ENCODE results near the gene GALNT12. TPM values are rescaled to one million over a fixed set of nuclear protein-coding genes. Genes with fewer than 3 reads are reported as not detected.

Gene GALNT12
- total and polyA plus RNA-seq, 2 experiments from 2014 or later: 14.6 to 23.6 TPM

GRCh38 chr9:98866435-98867102 lies 59.1 kb downstream of the GALNT12 start (continued):
- TF ChIP-seq, protein P1, sequence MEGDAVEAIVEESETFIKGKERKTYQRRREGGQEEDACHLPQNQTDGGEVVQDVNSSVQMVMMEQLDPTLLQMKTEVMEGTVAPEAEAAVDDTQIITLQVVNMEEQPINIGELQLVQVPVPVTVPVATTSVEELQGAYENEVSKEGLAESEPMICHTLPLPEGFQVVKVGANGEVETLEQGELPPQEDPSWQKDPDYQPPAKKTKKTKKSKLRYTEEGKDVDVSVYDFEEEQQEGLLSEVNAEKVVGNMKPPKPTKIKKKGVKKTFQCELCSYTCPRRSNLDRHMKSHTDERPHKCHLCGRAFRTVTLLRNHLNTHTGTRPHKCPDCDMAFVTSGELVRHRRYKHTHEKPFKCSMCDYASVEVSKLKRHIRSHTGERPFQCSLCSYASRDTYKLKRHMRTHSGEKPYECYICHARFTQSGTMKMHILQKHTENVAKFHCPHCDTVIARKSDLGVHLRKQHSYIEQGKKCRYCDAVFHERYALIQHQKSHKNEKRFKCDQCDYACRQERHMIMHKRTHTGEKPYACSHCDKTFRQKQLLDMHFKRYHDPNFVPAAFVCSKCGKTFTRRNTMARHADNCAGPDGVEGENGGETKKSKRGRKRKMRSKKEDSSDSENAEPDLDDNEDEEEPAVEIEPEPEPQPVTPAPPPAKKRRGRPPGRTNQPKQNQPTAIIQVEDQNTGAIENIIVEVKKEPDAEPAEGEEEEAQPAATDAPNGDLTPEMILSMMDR (conservative IDR thresholded peaks at IDR 0.05; ENCODE audit: low read depth in 2 of 2): no peak
- TF ChIP-seq STAT1 (IDR thresholded peaks at IDR 0.05; ENCODE audit: unreplicated experiment): no peak
- TF ChIP-seq, protein P2, sequence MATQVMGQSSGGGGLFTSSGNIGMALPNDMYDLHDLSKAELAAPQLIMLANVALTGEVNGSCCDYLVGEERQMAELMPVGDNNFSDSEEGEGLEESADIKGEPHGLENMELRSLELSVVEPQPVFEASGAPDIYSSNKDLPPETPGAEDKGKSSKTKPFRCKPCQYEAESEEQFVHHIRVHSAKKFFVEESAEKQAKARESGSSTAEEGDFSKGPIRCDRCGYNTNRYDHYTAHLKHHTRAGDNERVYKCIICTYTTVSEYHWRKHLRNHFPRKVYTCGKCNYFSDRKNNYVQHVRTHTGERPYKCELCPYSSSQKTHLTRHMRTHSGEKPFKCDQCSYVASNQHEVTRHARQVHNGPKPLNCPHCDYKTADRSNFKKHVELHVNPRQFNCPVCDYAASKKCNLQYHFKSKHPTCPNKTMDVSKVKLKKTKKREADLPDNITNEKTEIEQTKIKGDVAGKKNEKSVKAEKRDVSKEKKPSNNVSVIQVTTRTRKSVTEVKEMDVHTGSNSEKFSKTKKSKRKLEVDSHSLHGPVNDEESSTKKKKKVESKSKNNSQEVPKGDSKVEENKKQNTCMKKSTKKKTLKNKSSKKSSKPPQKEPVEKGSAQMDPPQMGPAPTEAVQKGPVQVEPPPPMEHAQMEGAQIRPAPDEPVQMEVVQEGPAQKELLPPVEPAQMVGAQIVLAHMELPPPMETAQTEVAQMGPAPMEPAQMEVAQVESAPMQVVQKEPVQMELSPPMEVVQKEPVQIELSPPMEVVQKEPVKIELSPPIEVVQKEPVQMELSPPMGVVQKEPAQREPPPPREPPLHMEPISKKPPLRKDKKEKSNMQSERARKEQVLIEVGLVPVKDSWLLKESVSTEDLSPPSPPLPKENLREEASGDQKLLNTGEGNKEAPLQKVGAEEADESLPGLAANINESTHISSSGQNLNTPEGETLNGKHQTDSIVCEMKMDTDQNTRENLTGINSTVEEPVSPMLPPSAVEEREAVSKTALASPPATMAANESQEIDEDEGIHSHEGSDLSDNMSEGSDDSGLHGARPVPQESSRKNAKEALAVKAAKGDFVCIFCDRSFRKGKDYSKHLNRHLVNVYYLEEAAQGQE (IDR thresholded peaks at IDR 0.05; ENCODE audit: unreplicated experiment): no peak
- no peak for TF ChIP-seq EZH2 (IDR thresholded peaks at IDR 0.05; ENCODE audit: low read depth, unreplicated experiment)

DNA sequence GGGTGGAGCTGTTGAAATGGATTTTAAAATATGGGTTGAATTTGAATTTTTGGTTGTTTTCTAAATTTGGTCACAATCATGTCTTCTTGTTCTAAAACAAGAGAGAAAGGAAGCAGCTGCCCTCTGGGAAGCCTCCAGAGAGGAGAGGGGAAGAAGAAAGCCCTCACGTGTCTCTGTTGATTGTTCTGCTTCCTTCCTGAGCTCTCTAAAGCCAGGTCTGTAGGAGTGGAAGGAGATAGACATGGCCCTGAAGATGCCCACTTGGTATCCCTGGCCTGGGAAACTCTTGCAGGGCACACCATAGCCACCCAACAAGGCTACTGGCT lies 59.6 kb downstream of the GALNT12 start:
- H3K79me2 ChIP-seq (replicated peaks; ENCODE audit: insufficient read depth): no peaks in the 10 kb centered on the region
- H3K4me1 ChIP-seq (ENCODE audit: insufficient read depth): no peaks in the 10 kb centered on the region
- Mint-ChIP-seq H3K27ac (no peak overlapping the region), H3K27me3 (ENCODE audit: insufficient read depth, low read depth, poor library complexity) (peaks cover 3% of the 10 kb centered on the region), H3K4me3 (no peak overlapping the region), H3K4me1 (no peaks in the 10 kb centered on the region), H3K9me3 (peaks cover 10% of the 10 kb centered on the region), H3K36me3 (ENCODE audit: low read depth) (no peaks in the 10 kb centered on the region)
- peaks cover 22% of the 10 kb centered on the region; the same call in 1 of the 2 replicates for H3K9me2 ChIP-seq (ENCODE audit: insufficient read depth)
- TF ChIP-seq STAT1 (IDR thresholded peaks at IDR 0.05; ENCODE audit: unreplicated experiment) (no peak), EZH2 (IDR thresholded peaks at IDR 0.05; ENCODE audit: low read depth, unreplicated experiment) (no peak), ZNF331 (CRISPR knock-in tag; IDR thresholded peaks at IDR 0.05; ENCODE audit: low read depth) (no peak), CREB1 (CRISPR knock-in tag; IDR thresholded peaks at IDR 0.05; ENCODE audit: low read depth) (no peak)
- TF ChIP-seq, protein P3, sequence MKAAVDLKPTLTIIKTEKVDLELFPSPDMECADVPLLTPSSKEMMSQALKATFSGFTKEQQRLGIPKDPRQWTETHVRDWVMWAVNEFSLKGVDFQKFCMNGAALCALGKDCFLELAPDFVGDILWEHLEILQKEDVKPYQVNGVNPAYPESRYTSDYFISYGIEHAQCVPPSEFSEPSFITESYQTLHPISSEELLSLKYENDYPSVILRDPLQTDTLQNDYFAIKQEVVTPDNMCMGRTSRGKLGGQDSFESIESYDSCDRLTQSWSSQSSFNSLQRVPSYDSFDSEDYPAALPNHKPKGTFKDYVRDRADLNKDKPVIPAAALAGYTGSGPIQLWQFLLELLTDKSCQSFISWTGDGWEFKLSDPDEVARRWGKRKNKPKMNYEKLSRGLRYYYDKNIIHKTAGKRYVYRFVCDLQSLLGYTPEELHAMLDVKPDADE (IDR thresholded peaks at IDR 0.05): no peak
- TF ChIP-seq, protein P1 (conservative IDR thresholded peaks at IDR 0.05; ENCODE audit: low read depth in 2 of 2): no peak
- TF ChIP-seq, protein P2 (IDR thresholded peaks at IDR 0.05; ENCODE audit: unreplicated experiment): no peak
- no peak overlapping the region for H3K4me2 ChIP-seq
- H3K4me3 ChIP-seq: no peak overlapping the region
- no peaks in the 10 kb centered on the region for H4K20me1 ChIP-seq (replicated peaks; ENCODE audit: insufficient read depth)
- H3K36me3 ChIP-seq (ENCODE audit: insufficient read depth): no peaks in the 10 kb centered on the region
- no peak overlapping the region for H2AFZ ChIP-seq
- H3F3A ChIP-seq (replicated peaks; ENCODE audit: low read depth): no peaks in the 10 kb centered on the region
- no peak overlapping the region for H3K27ac ChIP-seq (ENCODE audit: low read depth)
- no peaks in the 10 kb centered on the region for H3K27me3 ChIP-seq (ENCODE audit: insufficient read depth)
- DNase-seq (ENCODE audit: low spot score) (no peak), ATAC-seq (no peak)
